Measurements from ENCODE around the gene SNCG.
"Not testable (repeated sequence)": the region's sequence is repeated elsewhere in the genome, so short reads cannot be mapped to it uniquely, and the experiment has no call there.

The SNCG gene

GRCh38 chr10:86952106-86952505 lies 6.3 kb upstream of the SNCG start:
- DNase-seq (ENCODE audit: extremely low spot score) = no peak
- ChIA-PET CTCF (interaction anchor here (1.0 to 2.3 kb wide), 3 partner anchors 8 to 19 kb away, joined by 3 to 7 read pairs (median 3); no protein-coding TSS in a partner anchor), POLR2A (no interaction called here)
- TF ChIP-seq CTCF (IDR thresholded peaks at IDR 0.05; ENCODE audit: control extremely low read depth, extremely low read depth, low read depth, missing control alignments) = no peak

- CTCF ChIA-PET = interaction anchor here (1.0 kb wide), 2 partner anchors 7 to 18 kb away, joined by 3 read pairs; no protein-coding TSS in a partner anchor
- DNase-seq (ENCODE audit: extremely low spot score); POLR2A ChIA-PET: not testable (repeated sequence)
These were observed 5.7 kb upstream of the SNCG start for GRCh38 chr10:86952697-86953096.

- no peak for TF ChIP-seq CTCF (IDR thresholded peaks at IDR 0.05; ENCODE audit: control extremely low read depth, extremely low read depth, low read depth, missing control alignments)
- ChIA-PET CTCF (interaction anchor here (1.5 kb wide), 3 partner anchors 8 to 16 kb away, joined by 4 to 6 read pairs (median 6); partner anchors contain the start of gene ADIRF), POLR2A (interaction anchor here (0.6 kb wide), 1 partner anchor 141 kb away, joined by 3 read pairs; the partner anchor contains the start of gene SHLD2)
- no peak for DNase-seq (ENCODE audit: extremely low spot score)
These were observed 4.4 kb upstream of the SNCG start for GRCh38 chr10:86953747-86954680.

GRCh38 chr10:86954681-86955500 lies 3.5 kb upstream of the SNCG start:
- DNase-seq (ENCODE audit: extremely low spot score) = no peak
- TF ChIP-seq CTCF (IDR thresholded peaks at IDR 0.05; ENCODE audit: control extremely low read depth, extremely low read depth, low read depth, missing control alignments) = no peak
- CTCF ChIA-PET = interaction anchor here (1.5 kb wide), 3 partner anchors 8 to 16 kb away, joined by 4 to 6 read pairs (median 6); partner anchors contain the start of gene ADIRF
- POLR2A ChIA-PET = interaction anchor here (0.7 kb wide), 1 partner anchor 11 kb away, joined by 5 read pairs; no protein-coding TSS in a partner anchor

GRCh38 chr10:86955501-86956194 lies 2.8 kb upstream of the SNCG start:
- no peak for TF ChIP-seq CTCF (IDR thresholded peaks at IDR 0.05; ENCODE audit: control extremely low read depth, extremely low read depth, low read depth, missing control alignments)
- ChIA-PET POLR2A (interaction anchor here (0.7 kb wide), 1 partner anchor 10 kb away, joined by 5 read pairs; no protein-coding TSS in a partner anchor), CTCF (interaction anchor here (1.5 to 15.9 kb wide), 3 partner anchors 9 to 14 kb away, joined by 6 to 238 read pairs (median 6); partner anchors contain the start of gene ADIRF)
- no peak for DNase-seq (ENCODE audit: extremely low spot score)

GRCh38 chr10:86956195-86956847 lies 2.1 kb upstream of the SNCG start:
- ChIA-PET POLR2A (interaction anchor here (0.5 kb wide), 1 partner anchor 192 kb away, joined by 4 read pairs; no protein-coding TSS in a partner anchor), CTCF (interaction anchor here (3.1 to 15.9 kb wide), 2 partner anchors 12 to 14 kb away, joined by 27 to 238 read pairs; partner anchors contain the start of gene ADIRF)
- no peak for TF ChIP-seq CTCF (IDR thresholded peaks at IDR 0.05; ENCODE audit: control extremely low read depth, extremely low read depth, low read depth, missing control alignments)
- no peak for DNase-seq (ENCODE audit: extremely low spot score)
